ENCODE data around the gene TAT.
"Not testable (repeated sequence)": the region's sequence is repeated elsewhere in the genome, so short reads cannot be mapped to it uniquely, and the experiment has no call there.

TAT gene

DNA sequence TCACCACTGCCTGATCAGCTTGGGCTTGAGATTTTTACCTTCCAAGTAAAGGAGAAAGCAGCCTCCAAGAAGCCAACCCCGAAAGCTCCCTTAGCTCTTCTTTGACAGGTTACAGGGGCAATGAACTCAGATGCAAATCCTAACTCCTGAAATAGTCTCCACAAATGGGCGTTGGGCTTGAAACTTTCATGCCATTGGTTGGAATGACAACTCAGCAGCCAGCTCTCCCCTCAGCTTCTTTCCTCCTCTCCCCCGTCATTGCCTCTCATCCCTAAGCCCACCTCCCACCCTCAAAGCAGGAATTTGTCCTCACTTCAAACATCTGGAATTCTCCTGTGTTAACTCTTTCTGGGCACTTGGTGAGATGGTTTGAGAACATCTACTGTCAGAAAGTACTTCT lies at the start of gene TAT:
TSS of gene TAT (minus strand) at position 122 of the 400 bp plus-strand sequence. CDS start 677 bp downstream, outside the sequence.
- DNase-seq, result no peak

DNA sequence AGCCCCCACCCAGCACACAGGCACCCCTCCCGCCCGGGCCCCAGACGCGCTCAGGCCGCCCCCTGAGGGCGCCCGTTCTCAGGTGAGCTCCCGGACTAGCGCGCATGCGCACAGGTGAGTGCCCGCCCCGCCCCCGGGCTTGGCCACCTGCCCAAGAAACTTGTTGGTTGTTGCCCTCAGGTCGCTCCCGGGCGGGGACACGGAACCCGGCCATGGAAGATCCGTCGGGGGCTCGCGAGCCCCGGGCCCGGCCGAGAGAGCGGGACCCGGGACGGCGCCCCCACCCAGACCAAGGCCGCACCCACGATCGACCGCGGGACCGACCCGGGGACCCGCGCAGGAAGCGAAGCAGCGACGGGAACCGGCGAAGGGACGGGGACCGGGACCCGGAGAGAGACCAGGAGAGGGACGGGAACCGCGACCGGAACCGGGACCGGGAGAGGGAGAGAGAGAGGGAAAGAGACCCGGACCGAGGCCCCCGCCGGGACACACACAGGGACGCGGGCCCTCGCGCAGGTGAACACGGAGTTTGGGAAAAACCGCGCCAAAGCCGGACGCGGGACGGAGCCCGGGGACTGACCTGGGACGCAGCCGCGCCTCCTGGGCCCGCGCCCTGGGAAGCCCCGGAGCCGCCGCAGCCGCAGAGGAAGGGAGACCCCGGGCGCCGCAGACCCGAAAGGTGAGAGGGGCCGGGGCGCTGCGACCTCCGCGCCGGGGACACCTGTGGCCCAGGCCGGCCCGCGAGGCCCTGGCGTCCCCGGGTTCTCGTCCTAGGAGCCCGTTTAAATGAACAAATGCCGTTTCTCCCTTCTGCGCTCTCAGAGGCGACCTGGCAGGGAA lies 49.3 kb upstream of the TAT start, which contains the start of gene MARVELD3:
TSS of gene MARVELD3 (plus strand) at position 167 of the 840 bp plus-strand sequence. CDS start at position 213, 46 bp downstream.
- DNase-seq, result peak in 1 of 3 donors; percentile 6

DNA sequence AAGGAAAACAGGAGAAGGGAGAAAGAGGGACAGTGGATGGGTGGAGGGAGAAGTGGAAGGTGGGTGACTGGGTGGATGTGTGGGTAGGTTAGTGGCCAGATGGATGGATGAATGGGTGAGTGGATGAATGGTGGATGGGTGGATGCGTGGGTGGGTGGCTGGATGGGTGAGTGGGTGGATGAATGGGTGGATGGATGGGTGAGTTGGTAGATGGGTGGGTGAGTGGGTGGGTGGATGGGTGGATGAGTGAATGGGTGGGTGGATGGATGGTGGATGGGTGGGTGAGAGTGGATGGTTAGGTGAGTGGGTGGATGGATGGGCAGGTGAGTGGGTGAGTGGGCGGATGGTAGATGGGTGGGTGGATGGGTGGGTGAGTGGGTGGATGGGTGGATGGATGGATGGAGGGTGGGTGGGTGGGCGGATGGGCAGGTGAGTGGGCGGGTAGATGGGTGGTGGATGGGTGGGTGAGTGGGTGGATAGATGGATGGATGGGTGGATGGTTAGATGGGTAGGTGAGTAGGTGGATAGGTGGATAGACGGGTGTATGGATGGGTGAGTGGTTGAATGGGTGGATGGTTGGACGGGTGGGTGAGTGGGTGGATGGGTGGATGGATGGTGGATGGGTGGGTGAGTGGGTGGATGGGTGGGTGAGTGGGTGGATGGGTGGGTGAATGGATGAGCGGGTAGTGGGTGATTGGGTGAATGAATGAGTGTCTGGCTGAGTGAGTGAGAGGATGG lies 48.4 kb upstream of the TAT start:
- DNase-seq, result no peak

DNA sequence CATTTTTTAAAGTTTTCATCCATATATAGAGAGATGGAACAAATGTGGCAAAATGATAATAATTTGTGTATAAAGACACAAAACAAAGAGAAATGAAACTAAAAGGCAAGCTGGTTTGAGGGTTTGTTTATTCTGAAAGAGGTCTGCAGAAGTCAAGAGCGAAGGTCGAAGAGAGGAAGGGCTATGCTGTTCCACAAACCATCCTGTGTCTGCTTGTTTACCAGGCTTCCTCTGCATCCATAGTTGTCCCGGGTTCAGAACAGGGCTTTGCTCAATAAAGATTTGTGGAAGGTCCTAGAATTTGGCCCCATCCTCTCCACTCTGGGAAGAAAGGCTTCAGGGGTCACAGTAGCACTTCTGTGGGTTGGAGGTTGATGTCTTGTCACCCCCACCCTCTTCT lies 46.7 kb upstream of the TAT start:
- no peak for DNase-seq

DNA sequence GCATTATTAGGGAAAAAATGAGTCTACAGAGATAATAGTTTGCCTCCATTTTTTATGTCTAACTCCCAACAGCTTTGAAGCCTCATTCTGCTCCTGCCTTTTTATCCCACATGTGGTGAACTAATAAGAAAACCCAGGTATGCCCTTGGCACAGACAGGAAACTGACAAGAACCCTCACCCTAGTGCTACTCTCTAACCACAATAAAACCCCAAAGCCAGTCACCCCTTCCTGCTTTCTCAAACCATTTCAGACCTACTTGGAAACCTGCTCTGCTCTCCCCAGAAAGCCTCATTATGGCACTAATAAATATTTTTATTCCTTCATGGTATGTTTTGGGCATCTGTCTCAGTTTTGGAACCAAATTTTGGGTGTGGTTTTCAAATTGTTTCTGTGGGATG lies 45.2 kb upstream of the TAT start:
- DNase-seq, result no peak

DNA sequence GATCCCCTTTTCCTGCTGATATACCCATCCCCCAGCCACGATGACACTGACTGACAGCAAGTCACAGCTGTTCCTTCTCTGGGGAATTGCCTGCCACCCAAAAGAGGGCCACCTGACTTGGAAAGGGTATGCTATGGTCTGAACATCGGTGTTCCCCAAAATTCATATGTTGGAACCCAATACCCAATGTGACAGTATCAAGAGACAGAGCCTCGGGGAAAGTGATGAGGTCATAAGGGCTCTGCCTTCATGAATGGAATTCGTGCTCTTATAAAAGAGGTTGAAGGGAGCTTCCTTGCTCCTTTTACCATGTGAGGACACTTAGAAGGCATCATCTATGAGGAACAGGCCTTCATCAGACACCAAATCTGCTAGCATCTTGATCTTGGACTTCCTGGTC lies 41.5 kb upstream of the TAT start:
- DNase-seq, result no peak

DNA sequence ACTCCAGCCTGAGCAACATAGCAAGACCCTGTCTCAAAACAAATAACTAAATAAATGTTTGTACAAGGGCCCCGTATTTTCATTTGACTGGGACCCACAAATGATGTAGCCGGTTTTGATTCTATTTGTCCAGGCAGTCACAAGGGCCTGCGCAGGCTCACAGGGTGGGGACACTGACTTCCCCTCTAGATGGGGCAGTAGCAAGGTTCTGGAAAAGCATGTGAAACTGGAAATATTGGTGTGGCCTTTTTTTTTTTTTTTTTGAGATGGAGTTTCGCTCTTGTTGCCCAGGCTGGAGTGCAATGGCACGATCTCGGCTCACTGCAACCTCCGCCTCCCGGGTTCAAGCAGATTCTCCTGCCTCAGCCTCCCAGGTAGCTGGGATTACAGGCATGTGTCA lies 38.1 kb upstream of the TAT start:
- not testable (repeated sequence) for DNase-seq

DNA sequence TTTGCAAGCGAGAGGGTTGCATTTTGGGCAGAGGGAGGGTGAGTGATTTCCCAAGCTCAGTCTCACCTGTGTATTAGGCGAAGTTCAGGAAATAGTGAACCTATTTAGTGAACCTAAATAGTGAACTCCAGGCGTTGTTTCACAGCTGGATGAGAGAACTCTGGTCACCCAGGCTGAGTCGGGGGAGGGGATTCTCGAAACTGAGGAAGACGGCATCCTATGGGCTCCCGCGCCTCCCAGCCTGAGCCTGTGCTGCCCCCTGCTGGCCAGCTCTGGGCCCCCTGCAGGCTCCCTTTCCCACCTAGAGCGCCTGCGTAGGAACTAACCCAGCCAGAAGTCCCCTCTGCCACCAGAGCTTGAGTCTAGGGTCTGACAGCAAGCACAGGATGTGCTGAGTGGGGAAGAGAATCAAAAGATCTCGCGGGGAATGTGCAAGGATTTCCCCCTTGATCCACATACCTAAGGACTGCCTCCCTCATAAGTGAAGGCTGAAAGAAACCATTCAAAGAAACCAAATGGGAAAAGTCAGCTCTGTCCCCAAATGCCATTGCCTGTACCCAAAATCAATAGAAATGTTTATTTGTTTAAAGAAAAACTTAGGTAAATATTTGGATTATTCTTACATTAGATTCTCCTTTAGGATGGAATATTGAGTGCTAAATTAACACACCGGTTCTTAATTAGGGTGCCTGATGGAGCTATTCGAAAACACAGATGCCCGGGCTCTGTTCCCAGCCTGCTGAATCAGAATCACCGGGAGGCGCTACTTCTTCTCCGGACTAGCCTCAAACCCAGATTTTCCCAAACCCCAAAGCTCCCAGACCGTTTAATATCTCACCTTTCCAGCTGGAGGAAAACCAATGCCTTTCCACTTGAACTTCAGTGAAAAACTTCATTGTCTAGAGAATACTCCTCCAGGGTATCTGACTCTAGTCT lies 34.3 kb upstream of the TAT start:
- DNase-seq, result peak; percentile 66 to 89 (median 78)

DNA sequence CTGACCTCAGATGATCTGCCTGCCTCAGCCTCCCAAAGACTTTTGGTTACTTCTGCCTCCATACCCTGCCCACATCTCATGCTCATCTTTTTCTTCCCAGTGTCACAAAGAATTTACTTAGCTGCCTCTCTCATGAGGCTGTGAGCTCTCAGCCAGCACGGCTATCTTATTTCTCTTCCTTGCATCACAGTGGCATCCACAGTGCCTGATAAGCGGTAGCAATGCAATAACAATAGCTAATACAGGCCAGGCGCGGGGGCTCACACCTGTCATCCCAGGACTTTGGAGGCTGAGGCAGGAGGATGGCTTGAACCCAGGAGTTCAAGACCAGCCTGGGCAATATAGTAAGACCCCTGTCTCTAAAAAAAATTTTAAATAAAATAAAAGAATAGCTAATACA lies 33.6 kb upstream of the TAT start:
- DNase-seq, result no peak

DNA sequence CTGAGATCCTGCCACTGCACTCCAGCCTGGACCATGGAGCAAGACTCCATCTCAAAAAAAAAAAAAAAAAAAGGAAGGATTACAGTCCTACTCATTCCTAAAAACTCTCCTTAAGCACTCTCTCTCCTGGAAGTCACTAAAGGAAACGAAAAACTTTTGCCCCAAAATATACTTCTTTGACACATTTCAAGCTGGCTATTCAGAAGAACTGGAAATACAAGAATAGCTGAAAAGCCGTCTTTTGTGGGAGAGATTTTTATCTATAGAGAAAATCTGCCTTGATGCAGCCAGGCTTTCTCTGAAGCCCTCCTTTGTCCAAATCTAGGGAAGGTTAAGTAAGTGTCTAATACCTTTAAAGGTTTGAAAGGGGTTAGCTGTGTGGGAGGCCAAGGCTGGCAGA lies 32.2 kb upstream of the TAT start:
- DNase-seq, result no peak

DNA sequence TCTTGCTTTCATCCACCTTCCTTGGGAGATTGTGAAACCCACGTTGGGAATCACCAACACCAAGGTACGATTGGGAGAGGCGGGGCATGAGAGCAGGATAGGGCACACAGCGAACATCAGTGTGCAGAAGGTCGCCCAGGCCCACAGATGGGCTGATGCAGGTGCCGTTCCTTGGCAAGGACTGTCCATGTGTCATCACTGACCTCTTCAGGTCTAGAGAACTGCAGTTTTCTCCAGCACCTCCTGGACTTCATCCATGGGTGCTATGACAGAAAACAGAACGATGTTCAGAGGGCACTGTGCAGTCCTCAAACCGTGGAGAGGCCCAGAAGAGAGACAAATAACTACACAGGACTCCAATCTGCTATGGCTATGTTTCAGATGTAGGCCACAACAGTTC lies 23.9 kb upstream of the TAT start:
- DNase-seq, result no peak

DNA sequence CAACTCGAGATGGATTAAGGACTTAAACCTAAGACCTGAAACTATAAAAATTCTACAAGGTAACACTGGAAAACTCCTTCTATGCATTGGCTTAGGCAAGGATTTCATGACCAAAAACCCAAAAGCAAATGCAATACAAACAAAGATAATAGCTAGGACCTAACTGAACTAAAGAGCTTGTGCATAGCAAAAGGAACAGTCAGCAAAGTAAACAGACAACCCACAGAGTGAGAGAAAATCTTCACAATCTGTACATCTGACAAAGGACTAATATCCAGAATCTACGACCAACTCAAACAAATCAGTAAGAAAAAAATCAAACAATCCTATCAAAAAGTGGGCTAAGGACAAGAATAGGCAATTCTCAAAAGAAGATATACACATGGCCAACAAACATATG lies 21.5 kb upstream of the TAT start:
- DNase-seq, result not testable (repeated sequence)

DNA sequence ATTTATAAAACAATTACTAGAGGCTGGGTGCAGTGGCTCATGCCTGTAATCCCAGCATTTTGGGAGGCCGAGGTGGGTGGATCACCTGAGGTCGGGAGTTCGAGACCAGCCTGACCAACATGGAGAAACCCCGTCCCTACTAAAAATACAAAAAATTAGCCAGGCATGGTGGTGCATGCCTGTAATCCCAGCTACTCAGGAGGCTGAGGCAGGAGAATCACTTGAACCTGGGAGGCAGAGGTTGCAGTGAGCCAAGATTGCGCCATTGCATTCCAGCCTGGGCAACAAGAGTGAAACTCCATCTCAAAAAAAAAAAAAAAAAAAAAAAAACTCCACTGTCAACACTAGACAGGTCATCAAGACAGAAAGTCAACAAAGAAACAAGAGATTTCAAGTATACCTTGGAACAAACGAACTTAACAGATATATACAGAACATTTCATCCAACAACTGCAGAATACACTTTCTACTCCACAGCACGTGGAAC lies 18.5 kb upstream of the TAT start:
- not testable (repeated sequence) for DNase-seq

DNA sequence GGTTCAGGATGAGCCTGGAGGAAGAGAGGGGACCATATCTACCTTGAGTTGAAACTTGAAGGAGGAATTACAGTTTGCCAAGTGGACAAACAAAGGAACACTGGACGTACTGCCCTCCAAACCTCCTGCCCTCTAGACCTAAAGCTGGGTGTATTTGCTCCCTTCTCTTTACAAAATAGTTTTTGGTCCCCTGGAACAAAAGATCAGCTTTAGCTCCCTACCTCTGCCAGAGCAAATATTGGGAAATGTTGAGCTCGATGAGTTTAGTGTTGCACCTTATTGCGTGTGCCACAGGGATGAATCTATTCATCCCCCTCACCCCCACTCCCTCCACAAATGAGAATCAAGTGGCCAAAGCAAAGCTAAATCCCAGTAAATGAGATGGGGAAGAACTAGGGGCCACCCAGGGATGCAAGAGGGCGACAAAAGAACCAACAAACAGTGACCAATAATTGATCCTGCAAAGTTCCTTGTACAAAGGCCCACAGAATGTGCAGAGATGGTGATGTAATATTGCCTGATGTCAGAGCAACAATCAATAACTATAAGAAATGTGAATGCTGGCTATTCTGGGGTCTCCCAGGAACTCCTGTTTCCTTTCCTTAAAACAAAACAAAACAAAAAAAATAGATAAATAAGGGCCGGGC lies 17.2 kb upstream of the TAT start:
- DNase-seq, result no peak

DNA sequence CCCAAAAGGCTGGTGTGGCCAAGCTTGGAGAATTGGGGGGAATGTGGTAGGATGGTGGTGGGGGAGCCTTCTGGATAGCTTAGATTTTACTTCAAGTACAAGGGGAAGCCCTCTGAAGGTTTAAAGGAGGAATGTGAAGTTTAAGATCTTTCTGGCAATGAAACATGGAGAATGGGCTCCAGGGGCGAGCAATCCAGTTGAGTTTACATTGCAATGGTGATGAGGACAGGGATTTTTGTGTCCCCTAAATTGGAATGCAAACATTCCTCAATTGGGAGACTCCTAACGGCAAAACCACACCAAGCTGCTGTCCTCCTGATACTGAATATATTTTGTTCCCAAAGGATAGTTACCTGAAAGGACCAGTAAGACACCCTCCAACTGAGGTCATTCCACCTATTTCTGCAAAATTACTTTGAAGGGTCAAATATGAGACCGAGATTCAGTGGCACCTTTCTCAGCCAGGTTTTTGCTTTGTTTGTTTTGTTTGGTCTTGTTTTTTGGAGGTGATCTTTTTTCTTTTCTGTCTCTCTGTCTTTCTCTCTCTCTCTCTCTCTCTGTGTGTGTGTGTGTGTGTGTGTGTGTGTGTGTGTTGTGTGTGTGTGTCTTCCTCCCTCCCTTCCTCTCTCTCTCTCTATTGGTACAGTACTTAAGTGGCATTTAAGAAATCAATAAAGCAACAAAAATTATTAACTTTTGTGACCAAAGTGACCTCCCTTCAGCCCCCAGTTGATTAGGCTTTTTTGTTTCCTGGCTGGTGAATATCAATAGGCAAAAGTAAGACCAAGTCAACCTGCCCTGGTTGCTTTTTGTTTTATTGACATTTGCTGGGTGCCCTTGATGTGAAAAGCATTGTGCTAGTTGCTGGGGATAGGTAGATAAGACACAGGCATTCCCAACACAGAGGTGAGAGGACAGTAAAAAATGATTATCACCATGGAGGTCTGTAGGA lies 16.4 kb upstream of the TAT start:
- DNase-seq, result no peak

DNA sequence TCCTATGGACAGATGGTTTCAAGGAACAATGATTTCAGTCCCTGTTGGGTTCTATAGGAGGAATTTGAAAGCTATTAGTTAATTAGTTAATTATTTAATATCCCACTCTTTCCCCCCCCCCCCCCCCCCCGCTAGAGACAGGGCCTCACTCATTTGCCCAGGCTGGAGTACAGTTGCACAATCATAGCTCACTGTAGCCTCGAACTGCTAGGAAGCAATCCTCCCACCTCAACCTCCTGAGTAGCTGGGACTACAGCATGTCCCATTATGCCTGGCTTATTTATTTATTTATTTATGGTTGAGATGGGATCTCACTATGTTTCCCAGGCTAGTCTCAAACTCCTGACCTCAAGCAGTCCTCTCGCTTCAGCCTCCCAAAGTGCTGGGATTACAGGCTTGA lies 15.0 kb upstream of the TAT start:
- DNase-seq, result no peak

DNA sequence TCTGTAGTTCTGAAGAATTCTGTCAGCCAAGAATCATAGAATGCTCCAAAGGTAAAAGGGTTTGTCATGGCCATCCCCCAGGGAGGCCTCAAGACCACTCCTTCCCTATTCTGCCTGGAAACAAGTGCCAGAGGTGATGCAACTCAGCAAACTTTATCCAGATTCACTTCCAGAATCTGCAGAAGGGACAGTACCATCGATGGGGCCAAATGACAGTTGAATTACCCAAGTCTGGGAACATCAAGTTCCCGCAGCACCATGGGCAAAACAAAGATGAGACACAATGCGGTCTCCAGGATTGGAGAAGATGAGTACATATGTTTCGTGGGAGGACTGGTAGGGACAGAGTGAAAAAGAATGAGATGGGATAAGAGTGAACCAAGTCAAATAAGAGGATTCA lies 13.7 kb upstream of the TAT start:
- no peak for DNase-seq

DNA sequence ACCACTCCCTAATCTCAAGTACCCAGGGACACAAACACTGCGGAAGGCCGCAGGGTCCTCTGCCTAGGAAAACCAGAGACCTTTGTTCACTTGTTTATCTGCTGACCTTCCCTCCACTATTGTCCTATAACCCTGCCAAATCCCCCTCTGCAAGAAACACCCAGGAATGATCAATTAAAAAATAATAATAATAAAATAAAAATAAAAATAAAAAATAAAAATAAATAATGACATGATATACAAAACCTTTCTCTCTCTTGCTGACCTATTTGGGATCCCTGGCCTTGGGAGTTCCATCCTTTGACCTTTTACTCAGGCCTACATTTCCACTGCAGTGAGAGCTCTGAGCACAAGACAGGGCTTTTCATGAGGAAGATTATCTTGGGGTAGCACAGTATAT lies 13.2 kb upstream of the TAT start:
- DNase-seq, result not testable (repeated sequence)

DNA sequence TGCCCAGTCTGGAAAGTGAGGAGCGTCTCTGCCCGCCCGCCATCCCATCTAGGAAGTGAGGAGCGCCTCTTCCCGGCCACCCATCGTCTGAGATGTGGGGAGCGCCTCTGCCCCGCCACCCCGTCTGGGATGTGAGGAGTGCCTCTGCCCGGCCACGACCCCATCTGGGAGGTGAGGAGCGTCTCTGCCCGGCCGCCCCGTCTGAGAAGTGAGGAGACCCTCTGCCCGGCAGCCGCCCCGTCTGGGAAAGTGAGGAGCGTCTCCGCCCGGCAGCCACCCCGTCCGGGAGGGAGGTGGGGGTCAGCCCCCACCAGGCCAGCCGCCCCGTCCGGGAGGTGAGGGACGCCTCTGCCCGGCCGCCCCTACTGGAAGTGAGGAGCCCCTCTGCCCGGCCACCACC lies 12.4 kb upstream of the TAT start:
- not testable (repeated sequence) for DNase-seq

DNA sequence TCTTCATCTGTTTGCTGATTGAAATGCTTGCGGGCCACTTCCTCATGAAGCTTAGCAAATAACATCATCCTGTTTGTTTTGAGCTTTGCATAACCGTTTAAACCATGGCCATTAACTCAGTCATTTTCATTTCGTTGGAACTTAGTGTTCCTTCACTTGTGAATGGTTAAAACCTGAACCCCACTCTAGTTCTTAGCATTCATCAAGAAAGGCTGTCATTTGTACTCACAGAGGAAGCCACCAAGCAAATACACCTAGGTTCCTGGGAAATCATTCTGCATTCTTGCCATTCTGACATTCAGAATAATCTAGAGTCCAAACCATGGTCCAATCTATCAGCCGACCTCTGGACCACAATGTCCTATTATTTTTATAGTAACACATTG lies 8.4 kb upstream of the TAT start:
- DNase-seq, result no peak

All from suppressor macrophage treated with lipopolysaccharide for 1 hour (primary cell).